ENCODE data around the gene KCNT1.

The KCNT1 gene

DNA sequence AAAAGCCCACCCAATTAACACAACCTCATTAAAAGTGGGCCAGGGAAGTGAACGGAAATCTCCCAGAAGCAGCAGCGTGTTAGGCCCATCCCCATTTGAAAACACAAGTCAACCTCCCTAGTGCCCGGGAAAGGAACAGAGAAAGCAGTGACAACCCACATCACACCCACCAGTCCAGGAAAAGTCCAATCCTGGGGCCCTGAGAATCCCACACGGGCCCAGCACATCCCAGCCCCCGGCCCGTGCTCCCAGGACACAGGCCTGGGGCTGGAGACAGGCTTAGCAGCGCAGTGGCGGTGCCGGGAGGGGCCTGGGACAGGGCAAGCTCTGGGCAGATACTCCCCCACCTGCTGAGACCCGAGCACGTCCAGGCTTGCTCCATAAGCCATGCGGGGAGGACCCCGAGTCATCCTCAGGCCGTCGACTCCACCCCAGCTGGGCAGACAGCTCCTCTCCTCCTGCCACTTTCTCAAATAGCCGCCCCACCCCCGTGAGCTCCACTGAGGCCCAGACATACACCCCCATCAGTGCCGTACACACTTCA, 101.0 kb downstream of the KCNT1 start:
- DNase-seq (ENCODE audit: low spot score) = no peak

DNA sequence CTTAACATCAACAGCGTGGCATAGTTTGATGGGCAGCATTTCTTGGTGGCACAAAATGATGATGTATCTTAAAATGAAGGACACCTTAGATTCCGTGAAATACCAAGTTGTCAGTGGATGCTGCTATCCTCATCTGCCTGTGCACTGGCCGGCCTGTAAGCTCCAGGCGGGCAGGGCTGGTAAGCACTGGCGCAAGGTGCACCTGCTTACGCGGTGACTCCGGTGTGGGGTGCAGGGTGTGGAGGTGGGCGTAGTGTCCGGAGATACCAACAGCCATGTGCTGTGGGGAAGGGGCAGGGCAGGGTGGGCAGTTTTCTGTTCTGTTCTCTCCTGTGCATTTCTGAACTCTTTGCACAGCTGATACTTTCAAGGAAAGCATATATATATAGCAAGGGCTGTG, 101.5 kb downstream of the KCNT1 start:
- DNase-seq (ENCODE audit: low spot score) = no peak

DNA sequence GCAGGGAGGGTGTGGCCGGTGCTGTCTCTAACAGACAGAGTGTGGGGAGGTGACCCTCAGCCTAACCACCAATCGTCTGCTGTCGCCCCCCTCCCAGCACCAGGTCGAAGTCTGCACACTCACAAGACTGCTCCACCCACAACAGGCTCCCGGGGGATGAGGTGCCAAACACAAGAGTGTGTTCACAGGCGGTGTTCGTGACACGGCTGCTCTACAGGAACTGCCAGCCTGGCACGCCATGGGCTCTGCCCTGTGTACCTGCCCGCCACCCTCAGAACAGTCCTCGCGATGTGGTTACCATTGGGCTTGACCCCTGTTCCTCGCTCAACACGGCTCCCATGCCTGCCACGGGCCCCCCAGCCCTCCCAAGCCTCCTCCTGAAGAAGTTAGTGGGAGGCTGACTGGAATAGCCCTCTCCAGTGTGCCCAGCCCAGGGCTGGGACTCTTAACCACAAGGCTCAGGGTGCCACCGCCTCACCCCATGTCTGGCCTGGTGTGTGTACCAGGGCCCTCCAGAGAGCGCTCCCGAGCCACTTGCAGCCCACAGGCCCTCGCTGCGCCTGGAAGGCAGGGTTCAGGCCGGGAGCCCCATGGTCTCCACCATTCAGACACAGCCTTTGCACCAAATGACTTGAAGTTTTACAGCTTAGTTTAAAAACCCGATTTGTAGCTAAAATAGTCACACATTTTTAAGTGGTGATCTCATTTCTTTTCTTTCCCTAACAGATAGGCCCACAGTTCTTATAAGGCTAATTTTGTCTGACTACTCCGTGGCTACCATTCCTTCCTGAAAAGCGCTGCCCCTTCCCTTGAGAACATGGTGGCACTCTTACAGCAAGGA, 102.8 kb downstream of the KCNT1 start:
- DNase-seq (ENCODE audit: low spot score) = no peak

DNA sequence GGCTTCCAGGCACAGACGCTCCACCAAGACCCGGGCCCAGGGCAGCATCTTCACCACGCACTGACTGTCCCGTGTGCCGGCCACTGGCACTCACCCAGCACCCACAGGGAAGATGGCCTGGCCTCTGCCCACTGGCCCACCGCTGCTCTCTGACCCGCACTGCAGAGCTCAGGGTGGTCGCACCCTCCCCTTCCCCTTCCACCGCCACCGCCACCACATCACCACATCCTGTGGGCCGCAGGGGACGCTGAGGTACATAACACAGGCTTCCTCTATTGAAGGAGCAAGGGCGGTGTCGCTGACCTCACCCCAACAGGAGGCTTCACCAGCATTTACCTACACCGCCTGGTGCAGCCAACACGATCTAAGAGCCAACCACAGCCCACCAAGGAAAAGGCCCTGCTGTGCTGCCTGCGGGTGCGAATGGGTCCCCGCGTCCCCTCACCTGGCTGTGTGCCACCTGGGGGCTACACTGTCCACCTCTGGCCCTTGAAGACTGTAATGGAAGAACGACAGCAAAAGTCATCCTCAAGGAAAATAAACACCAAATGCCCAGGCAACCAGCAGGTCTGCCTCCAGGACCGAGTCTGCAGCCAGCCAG, 103.5 kb downstream of the KCNT1 start:
- DNase-seq (ENCODE audit: low spot score) = no peak

DNA sequence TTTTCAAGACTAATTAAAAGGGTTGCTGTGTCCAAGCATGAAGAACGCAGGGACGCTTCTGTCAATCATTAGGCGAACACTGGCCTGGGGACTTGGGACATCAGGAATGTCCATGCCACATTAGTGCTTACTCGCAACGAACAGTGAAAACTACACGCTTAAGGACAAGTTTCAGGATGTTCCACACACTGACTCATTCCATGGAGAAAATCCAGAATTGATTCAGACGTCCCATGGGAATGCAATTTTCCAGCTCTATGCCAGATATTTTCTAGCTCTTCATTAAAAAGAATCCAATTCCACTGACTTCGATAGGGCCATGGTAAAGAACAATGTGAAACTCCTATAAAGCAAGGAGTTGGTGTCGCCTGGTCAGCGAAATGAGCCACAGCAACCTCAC, 107.2 kb downstream of the KCNT1 start:
- DNase-seq (ENCODE audit: low spot score) = no peak

DNA sequence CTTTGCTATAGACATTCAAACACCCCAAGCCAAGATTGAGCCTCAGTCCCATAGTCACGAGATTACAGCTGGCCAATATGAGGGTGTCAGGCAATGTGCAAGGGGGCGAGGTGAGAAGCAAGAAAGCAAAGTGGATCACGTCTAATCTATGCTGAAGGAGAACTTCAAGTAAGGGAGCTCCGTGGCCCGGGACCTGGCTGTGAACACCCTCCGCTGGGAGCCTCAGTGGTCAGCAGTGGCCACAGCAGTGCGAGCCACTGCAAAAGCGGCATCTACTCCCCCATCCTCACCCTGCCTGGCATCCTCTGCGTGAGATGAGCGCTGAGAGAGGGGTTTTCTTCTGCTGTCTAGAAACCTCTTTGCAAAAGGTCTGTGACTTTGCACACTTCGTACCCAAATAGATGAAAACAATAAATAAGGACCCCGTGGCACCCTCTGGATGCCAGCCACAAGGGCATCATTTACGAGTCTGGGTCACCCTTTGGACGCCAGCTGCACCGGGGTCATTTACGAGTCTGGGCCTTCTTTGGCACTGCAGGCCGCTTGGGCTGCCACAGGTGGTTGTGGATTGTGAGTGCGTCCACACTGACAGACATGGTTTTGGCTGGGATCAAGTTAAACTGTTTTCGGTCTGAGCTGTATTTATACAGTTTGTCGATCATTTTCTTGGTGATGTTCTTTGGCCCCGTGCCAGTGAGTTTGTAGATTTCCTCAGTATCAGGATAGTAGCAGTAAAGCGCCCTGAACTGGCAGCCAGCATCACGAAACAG, 109.0 kb downstream of the KCNT1 start:
- no peak for DNase-seq (ENCODE audit: low spot score)

DNA sequence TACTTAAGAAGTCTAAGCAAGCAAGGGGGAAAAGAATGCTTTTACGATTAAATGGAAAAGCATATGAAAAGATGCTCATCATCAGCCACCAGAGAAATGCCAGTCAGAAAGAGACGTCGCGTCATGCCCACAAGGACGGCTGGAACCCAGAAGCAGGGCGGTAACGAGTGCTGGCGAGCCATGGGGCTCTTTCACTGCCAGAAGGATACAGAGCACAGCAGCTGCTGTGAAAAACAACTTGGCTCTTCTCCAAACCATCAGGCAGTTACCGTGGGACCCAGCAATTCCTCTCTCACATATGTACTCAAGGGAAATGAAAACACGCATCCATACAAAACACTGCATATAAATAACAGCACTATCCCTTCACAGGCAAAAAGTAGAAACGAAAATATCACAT, 109.8 kb downstream of the KCNT1 start:
- no peak for DNase-seq (ENCODE audit: low spot score)

DNA sequence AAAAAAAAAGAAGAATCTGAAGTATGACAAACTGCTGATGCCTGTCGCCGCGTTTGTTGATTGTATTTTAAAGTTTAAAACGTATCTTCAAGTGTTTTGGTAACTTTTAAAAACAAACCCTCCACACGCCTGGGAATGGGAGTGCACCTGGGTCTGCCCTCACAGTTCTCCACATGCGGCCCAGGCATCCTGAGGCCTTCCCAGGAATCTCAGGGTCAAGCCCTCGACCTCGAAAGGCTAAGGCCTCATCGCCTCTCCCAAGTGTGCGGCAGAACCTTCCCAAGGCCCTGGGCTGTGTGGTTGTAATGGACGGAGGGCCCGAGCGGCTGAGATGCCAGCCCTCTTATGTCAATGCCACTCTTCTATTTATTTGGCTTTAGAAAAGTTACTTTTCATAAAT, 111.0 kb downstream of the KCNT1 start:
- DNase-seq (ENCODE audit: low spot score) = no peak

DNA sequence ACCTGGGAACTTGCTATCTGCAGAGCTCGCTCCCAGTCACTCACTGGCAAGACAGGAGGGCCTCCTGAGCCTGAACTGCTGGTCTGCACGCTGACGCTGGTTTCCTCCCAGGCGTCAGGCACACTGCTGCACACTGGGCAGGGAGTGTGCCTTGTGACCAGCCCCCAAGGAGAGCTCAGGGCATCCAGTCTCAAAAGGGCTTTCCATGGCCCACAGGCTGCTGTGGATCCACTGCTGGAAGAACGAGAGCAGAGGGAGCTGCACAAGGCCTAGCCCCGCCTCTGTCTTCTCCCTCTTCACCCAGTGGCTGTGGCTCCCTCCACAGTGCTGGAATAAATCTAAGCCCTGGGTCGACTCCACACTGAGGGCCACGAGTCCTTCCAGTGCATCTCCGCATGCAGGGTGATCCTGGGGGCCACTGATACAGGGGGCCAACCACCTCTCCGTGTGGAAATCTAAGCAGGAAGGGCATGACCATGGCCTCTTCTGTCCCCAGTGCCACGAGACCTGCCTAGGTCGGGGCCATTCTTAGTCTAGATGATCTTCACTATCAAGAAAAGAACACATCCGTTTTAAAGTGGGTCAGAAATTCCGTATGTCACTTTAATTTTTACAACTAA, 111.8 kb downstream of the KCNT1 start:
- DNase-seq (ENCODE audit: low spot score) = no peak

DNA sequence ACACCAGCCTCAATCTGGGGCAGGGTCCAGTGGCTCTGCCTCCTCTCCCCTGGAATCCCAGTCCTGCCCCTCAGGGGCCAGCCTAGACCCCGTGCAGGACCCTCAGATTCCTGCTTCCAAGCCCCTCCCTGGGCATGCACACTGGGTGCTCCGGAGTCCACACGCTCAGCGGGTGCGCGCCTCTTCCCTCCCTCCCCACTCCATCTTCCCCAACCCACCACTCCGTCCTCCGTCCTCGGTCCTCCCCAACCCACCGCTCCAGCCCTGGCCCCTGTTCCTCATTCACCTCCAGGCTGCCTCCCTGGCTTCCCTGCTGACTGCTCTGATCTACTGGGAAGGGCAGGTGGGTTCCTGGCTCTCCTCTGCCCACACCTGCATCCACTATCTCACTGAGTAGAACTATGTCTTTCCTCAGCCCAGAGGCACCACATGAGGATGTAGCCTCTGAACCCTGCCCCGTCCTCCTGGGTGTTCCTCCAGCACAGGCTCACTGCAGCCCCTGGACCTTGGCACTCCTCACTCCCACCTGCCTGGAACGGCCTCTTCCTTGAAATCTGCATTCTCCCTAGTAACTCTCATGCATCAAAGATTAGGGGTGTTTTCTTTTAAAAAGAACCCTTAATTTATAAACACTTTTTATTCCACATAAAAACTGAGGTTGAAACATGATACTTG, 112.6 kb downstream of the KCNT1 start:
- DNase-seq (ENCODE audit: low spot score) = no peak

DNA sequence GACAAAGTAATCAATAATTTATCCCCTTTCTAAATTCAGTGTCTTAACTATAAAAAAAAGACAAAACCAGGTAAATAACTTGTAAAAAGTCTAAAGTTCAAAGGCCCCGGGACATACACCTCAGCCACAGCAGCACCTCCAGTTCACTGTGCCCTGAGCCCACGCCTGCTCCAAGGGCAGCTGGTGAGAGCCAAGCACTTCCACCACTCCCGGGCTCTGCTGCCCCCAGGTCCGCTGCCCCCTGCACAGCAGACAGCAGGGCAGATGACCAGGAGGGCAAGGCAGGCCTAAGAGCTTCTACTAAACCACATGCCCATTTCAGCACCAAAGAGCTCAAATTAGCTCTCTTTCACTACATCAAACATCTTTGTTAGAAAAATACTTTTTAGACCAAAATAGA, 113.4 kb downstream of the KCNT1 start:
- no peak for DNase-seq (ENCODE audit: low spot score)

DNA sequence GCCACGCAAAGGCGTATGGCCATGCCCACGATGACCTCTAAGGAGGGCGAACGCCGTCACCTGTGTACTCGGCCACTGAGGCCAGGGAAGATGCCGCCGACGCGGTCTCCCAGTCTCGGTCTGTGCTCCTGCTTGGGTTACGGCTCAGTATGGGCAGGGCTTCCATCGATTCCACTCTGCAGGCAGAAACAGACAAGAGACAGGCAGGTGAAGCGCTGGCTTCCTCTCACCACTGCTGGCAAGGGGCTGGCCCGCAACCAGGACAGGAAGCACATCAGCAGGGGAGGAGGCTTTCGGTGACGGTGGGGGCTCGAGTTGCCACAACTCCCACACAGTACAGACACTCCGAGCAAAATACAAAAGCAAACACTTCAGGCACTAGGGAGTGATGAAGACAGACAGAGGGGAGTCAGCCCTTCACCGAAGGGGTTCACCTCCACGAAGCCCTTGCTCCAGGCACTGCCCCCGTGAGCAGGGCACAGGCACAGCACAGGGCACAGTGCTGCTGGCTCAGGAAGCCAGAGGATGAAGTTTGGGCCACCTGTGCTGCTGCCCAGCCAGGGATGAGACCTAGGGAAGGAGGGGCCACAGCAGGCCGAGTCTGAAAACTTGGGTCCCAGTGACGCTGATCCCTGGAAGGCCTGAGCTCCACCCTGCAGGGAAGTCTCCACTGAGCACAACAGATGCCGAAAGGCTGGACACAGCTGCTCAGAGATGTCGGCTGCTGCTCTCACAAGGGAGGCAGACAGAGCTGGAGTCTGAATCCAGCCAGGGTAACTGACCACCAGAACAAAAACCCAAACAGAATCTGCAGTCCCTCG, 114.1 kb downstream of the KCNT1 start:
- no peak for DNase-seq (ENCODE audit: low spot score)

DNA sequence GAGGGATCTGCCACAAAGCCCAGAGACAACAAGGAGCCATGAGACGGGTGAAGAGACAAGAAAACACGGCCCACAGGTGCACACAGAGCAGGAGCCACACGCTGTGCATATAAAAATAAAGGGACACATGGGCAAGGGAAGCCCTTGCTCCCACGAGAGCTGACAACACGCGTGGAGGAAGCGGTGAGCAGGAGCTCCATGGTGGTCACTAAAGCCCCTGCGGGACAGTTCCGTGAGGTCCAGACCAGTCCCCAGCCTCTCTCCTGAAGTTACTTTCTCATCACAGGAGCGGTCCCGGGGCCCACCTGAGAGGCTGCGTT, 114.6 kb downstream of the KCNT1 start:
- DNase-seq (ENCODE audit: low spot score) = no peak

DNA sequence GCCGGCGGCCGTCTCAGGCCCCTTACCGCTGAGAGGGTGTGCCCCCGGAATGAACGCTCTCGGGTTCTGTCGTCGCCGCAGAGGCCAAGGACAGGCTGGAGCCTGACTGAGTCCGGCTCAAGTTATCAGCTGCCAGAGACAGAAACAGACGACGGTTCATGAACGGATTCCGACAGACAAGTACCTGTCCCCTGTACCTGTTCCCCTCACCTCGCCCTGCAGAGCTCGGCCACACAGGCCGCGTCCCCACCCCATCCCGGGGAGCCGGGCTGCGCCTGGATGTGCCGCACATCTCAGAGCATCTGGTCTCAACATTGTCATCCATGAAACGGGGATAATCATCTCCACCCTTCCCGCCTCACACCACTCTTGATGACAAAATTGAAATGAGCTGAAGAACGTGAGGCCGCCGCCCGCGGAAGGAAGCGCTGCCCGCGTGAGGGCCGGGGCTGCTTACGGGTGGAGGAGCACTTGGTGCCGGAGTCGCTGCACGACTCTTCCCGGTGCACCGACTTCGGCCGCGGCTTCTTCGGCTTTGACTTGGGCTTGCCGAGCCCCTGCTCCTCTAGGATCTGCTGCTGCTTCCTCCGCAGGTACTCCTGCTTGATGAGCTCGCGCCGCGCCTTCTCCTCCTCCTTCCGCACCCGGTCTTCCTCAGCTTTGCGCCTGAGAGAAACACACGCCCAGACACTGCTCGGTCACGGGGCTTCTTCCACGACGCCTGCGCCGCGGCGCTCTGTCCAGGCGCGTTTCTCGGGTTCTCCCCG, 116.1 kb downstream of the KCNT1 start:
- DNase-seq (ENCODE audit: low spot score) = no peak

DNA sequence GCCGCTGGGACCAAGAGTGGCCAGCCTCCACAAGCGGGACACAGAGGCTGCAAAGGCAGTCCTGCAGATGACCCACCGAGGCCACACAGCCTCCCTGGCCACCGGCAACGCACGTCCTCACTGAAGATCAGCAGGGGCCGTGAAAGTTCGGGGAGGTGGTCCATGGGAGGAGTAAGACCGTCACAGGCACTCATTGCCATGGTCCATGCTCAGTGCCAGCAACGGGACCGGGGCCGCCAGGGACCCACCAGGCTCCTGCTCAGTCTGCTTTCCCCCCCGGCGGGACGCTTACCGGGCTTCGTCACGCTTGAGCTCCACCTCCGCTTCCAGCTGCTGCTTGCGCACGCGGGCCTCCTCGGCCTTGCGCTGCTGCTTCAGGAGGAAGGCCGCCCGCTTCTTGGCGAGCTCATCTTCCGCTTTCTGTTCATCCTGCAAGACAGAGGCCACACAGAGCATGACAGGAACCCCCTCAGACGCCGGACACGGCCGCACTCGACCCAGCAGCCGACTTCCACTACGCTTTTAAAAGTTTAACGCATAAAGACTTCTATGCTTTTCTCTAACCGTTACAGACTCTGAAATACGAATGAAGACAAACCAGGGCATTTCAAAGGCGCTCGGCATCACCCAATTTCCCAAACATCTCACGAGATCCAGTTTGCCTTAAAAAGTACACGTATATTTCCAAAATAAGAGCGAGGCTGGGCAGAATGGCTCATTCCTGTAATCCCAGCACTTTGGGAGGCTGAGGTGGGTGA, 116.9 kb downstream of the KCNT1 start:
- no peak for DNase-seq (ENCODE audit: low spot score)

DNA sequence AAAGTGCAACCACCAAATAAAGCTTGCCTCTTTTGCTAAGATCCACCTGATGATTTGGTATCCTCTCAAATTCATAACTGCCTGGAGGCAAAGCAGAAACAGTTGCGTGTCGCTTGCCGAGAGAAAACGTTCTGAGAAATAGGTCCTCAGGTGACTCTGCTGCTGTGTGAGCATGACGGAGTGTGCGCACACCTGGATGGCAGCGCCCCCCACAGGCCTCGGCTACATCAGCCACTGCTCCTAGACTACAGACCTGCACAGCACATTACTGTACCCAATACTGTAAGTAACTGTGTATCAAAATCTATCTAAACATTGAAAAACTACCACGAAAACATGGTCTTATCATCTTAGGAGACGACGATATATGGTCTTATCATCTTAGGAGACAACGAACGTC, 117.9 kb downstream of the KCNT1 start:
- no peak for DNase-seq (ENCODE audit: low spot score)

DNA sequence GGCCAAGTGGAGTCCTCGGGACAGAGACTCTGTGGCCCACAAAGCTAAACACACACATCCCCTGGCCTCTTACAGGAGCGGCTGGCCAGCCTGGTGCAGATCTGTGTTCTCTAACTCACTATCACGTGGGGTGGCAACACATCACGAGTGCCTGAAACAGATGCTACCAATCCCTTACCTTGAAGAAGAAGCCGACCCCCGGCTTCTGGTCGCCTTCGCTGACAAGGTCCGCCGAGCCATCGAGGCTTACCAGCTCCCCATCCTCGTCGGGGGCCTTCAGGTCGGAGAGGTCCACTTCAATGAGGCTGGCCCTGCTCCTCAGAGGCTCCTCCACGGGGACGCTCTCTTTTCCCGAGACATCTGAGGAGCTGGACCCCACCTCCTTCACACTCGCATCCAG, 118.7 kb downstream of the KCNT1 start:
- DNase-seq (ENCODE audit: low spot score) = no peak

DNA sequence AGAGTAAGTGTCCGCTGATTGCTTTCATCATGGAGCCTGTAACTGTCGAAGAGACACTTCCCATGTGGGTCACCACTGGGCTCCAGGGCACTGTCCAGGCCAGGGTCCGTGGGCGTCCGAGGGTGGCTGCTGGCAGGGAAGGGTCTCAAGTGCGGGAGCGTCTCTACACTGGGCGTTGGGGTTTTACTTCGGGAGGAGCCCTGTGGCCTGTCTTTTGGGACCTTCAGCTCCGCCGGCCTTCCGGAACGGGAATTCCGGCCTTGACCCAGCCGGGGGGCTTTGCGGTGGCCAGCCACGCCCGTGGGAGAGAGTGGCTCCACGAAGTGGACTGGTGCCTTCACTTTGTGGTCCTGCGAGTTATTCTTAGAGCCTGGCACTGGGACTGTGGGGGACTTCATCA, 119.1 kb downstream of the KCNT1 start:
- DNase-seq (ENCODE audit: low spot score) = no peak

DNA sequence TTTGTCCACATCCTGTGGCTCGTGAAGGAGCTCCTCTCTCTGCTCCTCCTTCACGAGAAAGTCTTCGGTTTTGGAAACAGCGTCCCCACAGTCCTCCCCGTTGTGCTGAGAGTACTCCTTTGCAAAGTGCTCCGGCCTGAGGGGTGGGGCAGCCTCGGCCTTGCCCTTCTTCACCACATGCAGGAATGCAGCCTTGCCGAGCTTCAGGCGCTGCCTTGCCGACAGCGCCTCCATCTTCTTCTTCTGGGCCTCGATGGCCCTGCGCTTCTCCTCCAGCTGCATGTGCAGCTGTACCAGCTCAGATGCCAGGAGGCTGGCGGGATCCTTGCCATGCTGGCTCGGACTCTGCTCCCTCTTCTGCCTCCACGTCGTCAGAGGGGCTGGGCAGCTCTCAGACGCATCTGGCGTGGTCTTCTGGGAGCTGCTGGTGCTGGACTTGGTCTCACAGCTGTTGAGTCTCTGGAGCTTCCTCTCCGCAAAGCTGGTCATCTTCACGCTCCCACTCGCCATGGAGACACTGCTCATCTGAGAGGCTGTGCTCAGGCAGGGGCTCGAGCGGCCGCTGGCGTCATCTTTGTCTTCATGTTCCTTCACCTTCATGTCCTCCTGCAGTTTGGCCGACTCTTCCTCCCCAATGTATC, 119.9 kb downstream of the KCNT1 start:
- DNase-seq (ENCODE audit: low spot score) = no peak

All from NAMALWA (cell line).